Pancreas (tissue), 10 donors: ENCODE measurements around the gene MRTFB. TPM values are rescaled to one million over a fixed set of nuclear protein-coding genes. Genes with fewer than 3 reads are reported as not detected.

Experiments
- ATAC-seq, 4 donors: fragments of 200-7000 bp; cut with Tn5 transposase; one replicate each; pipeline versions ENCODE4 v1.8.0 to v1.9.1; 2020; ENCODE audit warnings: mild to moderate bottlenecking in 4 of 4, moderate library complexity in 4 of 4
- DNase-seq, 6 donors: peaks; one replicate each; pipeline ENCODE4 v3.0.0-alpha.2; 2020
- FAIRE-seq: peaks from 2 replicates; lab custom pipeline; 2012; peaks lifted over from hg19 to GRCh38; lab: Jason Lieb, UNC
- H3K27ac ChIP-seq, 4 donors: fragments of 200-600 bp; sonication (generic); 1 replicate in 3 of 4; 2 replicates in 1 of 4; pipeline versions ENCODE4 v1.5.0 to v1.8.0; 2020
- H3K27me3 ChIP-seq, 4 donors: fragments of 200-600 bp; one replicate each; pipeline ENCODE4 v1.8.0; 2021
- H3K36me3 ChIP-seq, 3 donors: fragments of 200-600 bp; sonication (generic) in 1 of 3; one replicate each; pipeline versions ENCODE4 v1.5.0 to v1.8.0; 2020 to 2021
- H3K4me1 ChIP-seq, 3 donors: fragments of 200-600 bp; one replicate each; pipeline ENCODE4 v1.8.0; 2021
- H3K4me3 ChIP-seq, 4 donors: fragments of 200-600 bp; sonication (generic) in 2 of 4; one replicate each; pipeline versions ENCODE4 v1.5.0 to v1.8.0; 2020 to 2021
- H3K9me3 ChIP-seq, 4 donors: fragments of 200-600 bp; one replicate each; pipeline ENCODE4 v1.8.0; 2021
- WGBS, 2 donors: extraction: QIAGEN DNeasy Blood & Tissue Kit; methylation state at CpG; one replicate each; pipeline ENCODE4 v1.1.7; 2013; 5-methylcytosine and 5-hydroxymethylcytosine counted together
- intact Hi-C, 3 donors: fragments of 100-400 bp; cut with DNase I; formaldehyde crosslinking; loops; one replicate each; pipeline versions ENCODE4 v1.11.1 to v1.14.2; 2022
- polyA plus RNA-seq, 2 donors: library from polyadenylated mRNA; stranded (reverse); fragments of 200-250 nt; gene quantifications; one replicate each; pipeline ENCODE4 v1.2.3, GENCODE V29; 2013
- total RNA-seq, 6 donors: library from RNA; stranded (reverse); fragmentation: NEBNext Ultra II Directional in 4 of 6; extraction: Animal tissue kit (Norgen Biotek cat#: 25700) in 4 of 6; gene quantifications; one replicate each; pipeline versions ENCODE4 v1.2.1 to v1.2.4, GENCODE V29; 2021 to 2023
- TF ChIP-seq, protein P1 (sequence below), 4 donors: fragments of 200-600 bp; sonication (generic) in 3 of 4; IDR thresholded peaks; one replicate each; pipeline versions ENCODE4 v1.5.0 to v1.8.0; 2021; ENCODE audit warnings: antibody characterized with exemption in 4 of 4
- donor health status: healthy with polysubstance abuse.
- donor health status: DM: no; HTN: no; CAD: no; lungs with moderate emphysema.
- donor health status: DM: no; HTN: no; CAD: no.
- donor health status: control.
- donor health status: control.
- donor health status: Bipolar disorder and iron deficiency.
- donor health status: DM: yes; HTN: yes; CAD: no.
- donor health status: DM: no; HTN: no; CAD: no.
- donor health status: DM: no; HTN: no; CAD: no.
- donor health status: DM: yes; HTN: yes; CAD: no.

The MRTFB gene
- total and polyA plus RNA-seq, 8 donors, result 8.7 to 36.6 (median 24.4) TPM

DNA sequence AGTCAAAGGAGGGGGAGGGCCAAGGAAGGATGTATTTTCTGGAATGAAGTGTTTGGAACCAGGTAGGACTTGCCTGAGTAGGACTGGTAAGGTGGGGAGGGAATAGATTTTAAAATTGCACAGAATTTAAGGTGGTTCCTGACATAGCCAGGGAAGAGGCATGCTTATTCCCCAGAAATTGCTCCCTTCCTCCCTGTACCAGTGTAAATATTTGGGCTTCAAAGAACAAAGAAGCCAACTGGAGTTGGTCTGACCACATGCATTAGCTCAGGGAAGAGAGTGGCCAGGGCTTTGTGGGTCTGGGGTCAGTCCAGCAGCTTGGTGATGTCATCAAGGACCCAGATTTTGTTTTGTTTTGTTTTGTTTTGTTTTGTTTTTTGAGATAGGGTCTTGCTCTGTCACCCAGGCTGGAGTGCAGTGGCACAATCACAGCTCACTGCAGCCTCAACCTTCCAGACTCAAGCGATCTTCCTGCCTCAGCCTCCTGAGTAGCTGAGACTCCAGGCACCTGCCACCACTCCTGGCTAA is 9.3 kb upstream of the MRTFB start:
- TF ChIP-seq, protein P1, sequence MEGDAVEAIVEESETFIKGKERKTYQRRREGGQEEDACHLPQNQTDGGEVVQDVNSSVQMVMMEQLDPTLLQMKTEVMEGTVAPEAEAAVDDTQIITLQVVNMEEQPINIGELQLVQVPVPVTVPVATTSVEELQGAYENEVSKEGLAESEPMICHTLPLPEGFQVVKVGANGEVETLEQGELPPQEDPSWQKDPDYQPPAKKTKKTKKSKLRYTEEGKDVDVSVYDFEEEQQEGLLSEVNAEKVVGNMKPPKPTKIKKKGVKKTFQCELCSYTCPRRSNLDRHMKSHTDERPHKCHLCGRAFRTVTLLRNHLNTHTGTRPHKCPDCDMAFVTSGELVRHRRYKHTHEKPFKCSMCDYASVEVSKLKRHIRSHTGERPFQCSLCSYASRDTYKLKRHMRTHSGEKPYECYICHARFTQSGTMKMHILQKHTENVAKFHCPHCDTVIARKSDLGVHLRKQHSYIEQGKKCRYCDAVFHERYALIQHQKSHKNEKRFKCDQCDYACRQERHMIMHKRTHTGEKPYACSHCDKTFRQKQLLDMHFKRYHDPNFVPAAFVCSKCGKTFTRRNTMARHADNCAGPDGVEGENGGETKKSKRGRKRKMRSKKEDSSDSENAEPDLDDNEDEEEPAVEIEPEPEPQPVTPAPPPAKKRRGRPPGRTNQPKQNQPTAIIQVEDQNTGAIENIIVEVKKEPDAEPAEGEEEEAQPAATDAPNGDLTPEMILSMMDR (IDR thresholded peaks at IDR 0.05), result no peak
- DNase-seq (no peak), ATAC-seq (no peak), FAIRE-seq (no peak)
- Histone ChIP-seq H3K9me3 (no peaks in the 10 kb centered on the region), H3K4me1 (no peaks in the 10 kb centered on the region), H3K4me3 (no peak overlapping the region), H3K27me3 (no peaks in the 10 kb centered on the region), H3K27ac (no peak overlapping the region), H3K36me3 (no peaks in the 10 kb centered on the region)
- WGBS, 2 donors, result 95 to 100% methylated on average over 1 of the region's 1 CpG
- intact Hi-C loops, result no loop called here

DNA sequence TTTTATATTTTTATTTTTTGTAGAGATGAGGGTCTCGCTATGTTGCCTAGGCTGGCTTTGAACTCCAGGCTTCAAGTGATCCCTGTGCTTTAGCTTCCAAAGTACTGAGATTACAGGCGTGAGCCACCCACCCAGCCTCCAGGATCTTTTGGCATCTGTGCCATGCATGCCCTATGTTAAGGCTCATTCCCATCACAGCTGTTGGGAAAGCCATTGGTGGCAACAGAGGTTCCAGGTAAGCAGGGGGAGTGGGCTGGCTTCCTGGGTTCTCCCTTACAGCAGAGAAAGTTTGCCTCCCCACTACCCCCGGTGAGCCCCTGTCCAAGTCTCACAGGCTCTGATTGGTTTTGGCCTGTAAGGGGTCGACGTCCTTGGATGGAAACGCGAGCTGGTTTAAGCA is 8.9 kb upstream of the MRTFB start:
- FAIRE-seq, result no peak
- ATAC-seq, result no peak
- no peaks in the 10 kb centered on the region for H3K36me3 ChIP-seq
- no peak overlapping the region for H3K4me3 ChIP-seq
- H3K27ac ChIP-seq, result no peak overlapping the region
- WGBS, 2 donors, result 93 to 96% methylated on average over 7 of the region's 7 CpGs
- intact Hi-C loops, result no loop called here
- DNase-seq, result no peak
- no peaks in the 10 kb centered on the region for H3K9me3 ChIP-seq
- no peaks in the 10 kb centered on the region for H3K4me1 ChIP-seq
- H3K27me3 ChIP-seq, result no peaks in the 10 kb centered on the region
- TF ChIP-seq, protein P1 (IDR thresholded peaks at IDR 0.05), result no peak

DNA sequence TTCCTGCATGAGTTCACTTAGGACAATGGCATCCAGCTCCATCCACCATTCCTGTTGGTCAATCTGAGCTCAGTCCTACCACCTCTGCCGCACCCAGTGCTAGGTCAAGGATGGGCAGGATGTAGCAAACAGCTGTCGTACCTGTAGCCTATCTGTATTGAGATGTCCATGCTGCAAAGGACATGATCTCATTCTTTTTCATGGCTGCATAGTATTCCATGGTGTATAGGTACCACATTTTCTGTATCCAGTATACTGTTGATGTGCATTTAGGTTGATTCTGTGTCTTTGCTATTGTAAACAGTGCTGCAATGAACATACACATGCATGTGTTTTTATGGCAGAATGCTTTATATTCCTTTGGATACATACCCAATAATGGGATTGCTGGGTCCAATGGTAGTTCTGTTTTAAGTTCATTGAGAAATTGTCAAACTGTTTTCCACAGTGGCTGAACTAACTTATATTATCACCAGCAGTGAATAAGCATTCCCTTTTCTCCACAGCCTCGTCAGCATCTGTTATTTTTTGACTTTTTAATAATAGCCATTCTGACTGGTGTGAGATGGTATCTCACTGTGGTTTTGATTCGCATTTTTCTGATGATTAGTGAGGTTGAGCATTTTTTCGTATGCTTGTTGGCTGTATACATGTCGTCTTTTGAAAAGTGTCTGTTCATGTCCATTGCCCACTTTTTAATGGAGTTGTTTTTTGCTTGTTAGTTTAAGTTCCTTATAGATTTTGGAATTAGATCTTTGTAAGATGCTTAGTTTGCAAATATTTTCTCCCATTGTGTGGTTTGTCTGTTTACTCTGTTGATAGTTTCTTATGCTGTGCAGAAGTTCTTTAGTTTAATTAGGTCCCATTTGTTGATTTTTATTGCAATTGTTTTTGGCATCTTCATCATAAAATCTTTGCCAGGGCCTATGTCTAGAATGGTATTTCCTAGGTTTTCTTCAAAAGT is 7.2 kb upstream of the MRTFB start:
- 87 to 93% methylated on average over 6 of the region's 6 CpGs for WGBS, 2 donors
- no peaks in the 10 kb centered on the region for H3K27me3 ChIP-seq
- no peaks in the 10 kb centered on the region for H3K4me1 ChIP-seq
- ATAC-seq, result no peak
- intact Hi-C loops, result no loop called here
- no peaks in the 10 kb centered on the region for H3K9me3 ChIP-seq
- no peak for FAIRE-seq
- H3K27ac ChIP-seq, result no peak overlapping the region
- no peaks in the 10 kb centered on the region for H3K36me3 ChIP-seq
- DNase-seq, result no peak
- TF ChIP-seq, protein P1 (IDR thresholded peaks at IDR 0.05), result no peak
- no peak overlapping the region for H3K4me3 ChIP-seq

DNA sequence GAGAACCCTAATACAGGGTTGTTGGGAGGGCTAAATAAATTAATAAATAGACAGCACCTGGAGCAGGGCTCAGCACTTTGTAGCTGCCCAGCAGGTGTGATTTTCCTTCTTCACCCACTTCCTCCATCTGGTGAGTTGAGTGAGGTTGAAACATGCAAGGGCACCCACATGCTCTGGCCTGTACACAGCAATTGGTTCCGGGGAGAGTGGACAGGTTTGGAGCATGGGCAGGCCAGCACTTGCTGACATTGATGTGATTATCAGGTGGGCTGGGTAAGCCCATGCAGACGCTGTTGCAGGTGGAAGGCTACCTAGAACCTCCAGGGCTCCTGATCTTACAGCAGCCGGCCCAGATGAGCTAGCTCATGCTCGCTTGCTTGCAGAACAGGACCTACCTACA is 1.3 kb upstream of the MRTFB start:
- Histone ChIP-seq H3K9me3 (no peaks in the 10 kb centered on the region), H3K27me3 (no peaks in the 10 kb centered on the region), H3K4me1 (peaks cover 10 to 31% (median 15%) of the 10 kb centered on the region in 3 donors), H3K36me3 (no peaks in the 10 kb centered on the region), H3K27ac (peak overlapping the region in 3 of 4 donors; percentile 87 to 96 (median 91)), H3K4me3 (peak overlapping the region in 1 of 4 donors; percentile 91)
- DNase-seq, result no peak
- WGBS, 2 donors, result 81 to 83% methylated on average over 4 of the region's 4 CpGs
- TF ChIP-seq, protein P1 (IDR thresholded peaks at IDR 0.05), result no peak
- no peak for FAIRE-seq
- intact Hi-C loops, result no loop called here
- ATAC-seq, result no peak

DNA sequence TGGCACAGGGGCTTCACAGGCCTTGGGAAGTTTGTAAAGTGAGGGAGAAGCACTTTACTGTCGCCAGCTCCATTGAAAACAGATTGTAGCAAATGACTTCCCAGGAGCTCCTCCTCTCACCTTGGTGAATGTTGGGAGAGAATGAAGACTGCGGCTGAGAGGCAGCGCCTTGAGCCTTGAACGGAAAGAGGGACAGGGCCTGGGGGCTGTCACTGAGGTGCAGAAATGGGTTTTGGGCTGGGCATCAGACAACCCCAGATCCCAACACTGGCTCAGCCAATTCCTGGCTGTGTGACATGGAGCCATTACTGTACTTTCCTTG is 603 bp upstream of the MRTFB start:
- intact Hi-C loops, result no loop called here
- ATAC-seq (peak; percentile 2 to 30 (median 13)), DNase-seq (no peak), FAIRE-seq (no peak)
- Histone ChIP-seq H3K36me3 (no peaks in the 10 kb centered on the region), H3K27me3 (no peaks in the 10 kb centered on the region), H3K9me3 (no peaks in the 10 kb centered on the region), H3K4me1 (peaks cover 13 to 31% (median 15%) of the 10 kb centered on the region in 3 donors), H3K27ac (peak overlapping the region; percentile 81 to 96 (median 89)), H3K4me3 (peak overlapping the region; percentile 79 to 93 (median 91))
- TF ChIP-seq, protein P1 (IDR thresholded peaks at IDR 0.05), result no peak
- WGBS, 2 donors, result 9 to 18% methylated on average over 4 of the region's 4 CpGs
